DMS79 (cell line): ENCODE data around the gene RETREG3.

Experiments used
- DNase-seq: peaks from one replicate; lab custom pipeline; 2025; lab: John Stamatoyannopoulos, UW

The RETREG3 gene

GRCh38 chr17:42530952-42531454, 78.2 kb downstream of the RETREG3 start:
- no peak for DNase-seq
